Fibroblast of villous mesenchyme (primary cell): ENCODE measurements around the gene ZNF669. TPM values are rescaled to one million over a fixed set of nuclear protein-coding genes. Genes with fewer than 3 reads are reported as not detected.

Experiments used
- DNase-seq: peaks from one replicate; pipeline ENCODE4 v3.0.0-alpha.2; 2010; ENCODE audit warnings: low read depth
- H3K4me3 ChIP-seq: 2 replicates; pipeline ENCODE4 v1.5.1; 2011; ENCODE audit warnings: low read depth, mild to moderate bottlenecking, low read length
- total RNA-seq: library from RNA; depleted of rRNA; stranded (reverse); fragments of >200 nt; gene quantifications from 2 replicates; pipeline ENCODE4 v1.2.3, GENCODE V29; 2012
- TF ChIP-seq, protein P1 (sequence below): IDR thresholded peaks from 2 replicates; pipeline ENCODE4 v1.5.1; 2012; ENCODE audit warnings: low read depth, mild to moderate bottlenecking, low read length; ENCODE audit not compliant: insufficient read depth

ZNF669 gene
- total RNA-seq, 1 donor = 13.0 TPM

DNA sequence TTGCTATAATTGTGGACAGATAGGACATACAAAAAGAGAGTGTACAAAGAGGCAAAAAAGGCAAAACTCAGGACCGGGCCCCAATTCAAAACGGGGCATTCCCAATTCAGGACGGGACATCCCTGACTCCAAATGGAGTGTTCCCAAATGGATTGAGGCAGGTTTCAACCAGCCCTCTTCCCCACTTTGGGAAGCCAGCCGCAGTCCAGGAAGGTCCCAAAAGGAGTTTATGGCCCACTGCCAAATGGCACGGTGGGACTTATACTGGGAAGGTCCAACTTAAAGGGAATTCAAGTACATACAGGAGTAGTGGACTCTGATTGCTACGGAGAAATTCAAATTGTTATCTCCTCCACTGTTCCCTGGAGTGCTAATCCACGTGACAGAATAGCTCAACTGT lies 3.5 kb upstream of the ZNF669 start:
- TF ChIP-seq, protein P1, sequence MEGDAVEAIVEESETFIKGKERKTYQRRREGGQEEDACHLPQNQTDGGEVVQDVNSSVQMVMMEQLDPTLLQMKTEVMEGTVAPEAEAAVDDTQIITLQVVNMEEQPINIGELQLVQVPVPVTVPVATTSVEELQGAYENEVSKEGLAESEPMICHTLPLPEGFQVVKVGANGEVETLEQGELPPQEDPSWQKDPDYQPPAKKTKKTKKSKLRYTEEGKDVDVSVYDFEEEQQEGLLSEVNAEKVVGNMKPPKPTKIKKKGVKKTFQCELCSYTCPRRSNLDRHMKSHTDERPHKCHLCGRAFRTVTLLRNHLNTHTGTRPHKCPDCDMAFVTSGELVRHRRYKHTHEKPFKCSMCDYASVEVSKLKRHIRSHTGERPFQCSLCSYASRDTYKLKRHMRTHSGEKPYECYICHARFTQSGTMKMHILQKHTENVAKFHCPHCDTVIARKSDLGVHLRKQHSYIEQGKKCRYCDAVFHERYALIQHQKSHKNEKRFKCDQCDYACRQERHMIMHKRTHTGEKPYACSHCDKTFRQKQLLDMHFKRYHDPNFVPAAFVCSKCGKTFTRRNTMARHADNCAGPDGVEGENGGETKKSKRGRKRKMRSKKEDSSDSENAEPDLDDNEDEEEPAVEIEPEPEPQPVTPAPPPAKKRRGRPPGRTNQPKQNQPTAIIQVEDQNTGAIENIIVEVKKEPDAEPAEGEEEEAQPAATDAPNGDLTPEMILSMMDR = no peak
- H3K4me3 ChIP-seq = no peak overlapping the region
- no peak for DNase-seq

DNA sequence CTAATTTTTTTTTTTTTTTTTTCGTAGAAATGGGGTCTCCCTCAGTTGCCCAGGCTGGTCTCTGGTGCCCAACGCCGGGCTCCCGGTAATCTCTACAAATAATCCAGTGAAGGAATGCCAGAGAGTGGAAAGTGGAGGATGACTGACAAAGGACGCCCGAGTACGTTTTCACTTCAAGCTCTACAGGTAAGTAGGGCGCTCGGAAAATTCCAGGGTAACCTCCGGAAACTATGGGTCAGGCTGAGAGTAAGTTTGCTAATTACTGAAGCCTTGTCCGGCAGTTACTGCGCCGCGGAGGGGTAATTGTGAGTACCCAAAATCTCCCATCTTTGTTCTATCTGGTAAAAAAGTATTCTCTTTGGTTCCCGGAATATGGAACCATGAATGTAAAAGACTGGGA lies 1.8 kb upstream of the ZNF669 start:
- TF ChIP-seq, protein P1 = no peak
- DNase-seq = no peak
- H3K4me3 ChIP-seq = no peak overlapping the region

DNA sequence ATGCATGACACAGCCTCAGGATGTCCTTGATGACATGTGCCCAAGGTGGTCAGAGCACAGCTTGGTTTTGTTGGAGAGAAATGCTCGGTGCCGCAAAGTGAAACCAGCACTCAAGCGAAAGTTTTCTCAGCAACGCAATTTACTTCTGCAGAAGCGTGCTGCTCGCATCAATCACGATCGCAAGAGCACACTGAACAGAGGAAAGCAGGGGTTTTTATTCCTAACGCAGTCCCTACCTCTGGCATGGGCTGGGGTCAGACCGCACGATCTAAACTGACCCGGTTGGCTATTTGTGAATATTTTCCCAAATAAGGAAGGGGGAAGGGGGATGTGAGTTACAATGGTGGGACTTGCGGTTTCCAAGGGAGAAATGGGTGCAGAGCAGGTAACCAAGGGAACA lies 809 bp upstream of the ZNF669 start:
- peak overlapping the region; percentile 87 for H3K4me3 ChIP-seq
- TF ChIP-seq, protein P1 = no peak
- DNase-seq = no peak

DNA sequence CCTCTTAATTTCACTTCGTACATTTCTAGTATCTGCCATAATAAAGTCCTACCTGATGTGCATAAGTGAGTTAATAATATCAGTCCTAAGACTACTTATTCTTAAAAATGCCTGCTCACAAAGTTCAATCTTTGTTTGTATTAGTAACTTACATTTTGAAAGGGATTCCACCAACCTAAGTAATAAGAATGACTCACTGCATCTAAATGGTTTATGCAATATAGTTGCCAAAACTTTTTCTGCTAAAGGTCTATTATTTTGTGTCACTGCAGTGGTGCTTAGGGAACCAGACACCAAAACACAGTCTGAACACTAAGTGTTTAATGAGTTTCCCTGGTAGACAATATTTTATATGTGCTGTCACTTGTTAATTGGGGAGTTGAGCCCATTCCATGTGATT lies 1.8 kb downstream of the ZNF669 start:
- peak; percentile 43 for DNase-seq
- TF ChIP-seq, protein P1 = no peak
- no peak overlapping the region for H3K4me3 ChIP-seq

DNA sequence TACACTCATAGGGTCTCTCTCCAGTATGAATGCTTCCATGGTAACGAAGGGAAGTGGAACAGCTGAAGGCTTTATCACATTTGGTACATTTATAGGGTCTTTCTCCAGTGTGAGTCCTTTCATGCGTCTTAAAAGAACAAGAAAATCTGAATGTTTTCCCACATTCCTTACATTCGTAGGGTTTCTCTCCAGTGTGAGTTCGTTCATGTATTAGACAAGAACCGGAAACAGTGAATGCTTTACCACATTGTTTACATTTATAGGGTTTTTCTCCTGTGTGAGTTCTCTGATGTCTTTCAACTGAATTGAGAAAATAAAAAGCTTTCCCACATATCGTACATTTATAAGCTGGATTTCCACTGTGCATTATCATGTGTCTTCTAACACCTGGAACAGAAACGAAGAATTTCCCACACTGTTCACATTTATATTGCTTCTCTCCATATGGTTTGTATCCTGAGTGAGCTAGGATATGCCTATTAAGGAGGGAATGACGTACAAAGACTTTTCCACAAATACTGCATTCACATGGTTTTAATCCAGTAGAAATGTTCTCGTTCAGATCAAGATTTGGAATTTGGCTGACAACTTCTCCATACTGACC lies 3.4 kb downstream of the ZNF669 start:
- DNase-seq = no peak
- no peak overlapping the region for H3K4me3 ChIP-seq
- TF ChIP-seq, protein P1 = no peak

DNA sequence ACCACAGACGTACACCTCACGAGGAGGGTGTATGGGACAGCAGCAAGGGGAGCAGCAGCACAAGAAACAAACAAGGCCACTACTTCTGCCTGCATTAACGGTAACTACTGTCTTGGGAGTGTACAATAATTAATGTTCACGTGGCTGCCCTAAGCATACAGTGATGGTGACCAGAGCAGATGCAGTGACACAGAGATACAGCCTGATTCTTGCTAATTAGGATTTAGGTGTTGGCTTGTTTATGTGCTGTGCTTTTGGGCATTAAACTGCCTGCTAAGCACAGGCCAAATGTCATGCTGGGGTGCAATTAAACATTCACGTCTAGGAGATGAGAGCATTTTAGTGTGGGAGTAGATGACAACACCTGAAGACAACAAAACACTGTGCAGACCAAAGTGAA lies 7.2 kb downstream of the ZNF669 start:
- DNase-seq = no peak
- TF ChIP-seq, protein P1 = no peak
- no peak overlapping the region for H3K4me3 ChIP-seq

DNA sequence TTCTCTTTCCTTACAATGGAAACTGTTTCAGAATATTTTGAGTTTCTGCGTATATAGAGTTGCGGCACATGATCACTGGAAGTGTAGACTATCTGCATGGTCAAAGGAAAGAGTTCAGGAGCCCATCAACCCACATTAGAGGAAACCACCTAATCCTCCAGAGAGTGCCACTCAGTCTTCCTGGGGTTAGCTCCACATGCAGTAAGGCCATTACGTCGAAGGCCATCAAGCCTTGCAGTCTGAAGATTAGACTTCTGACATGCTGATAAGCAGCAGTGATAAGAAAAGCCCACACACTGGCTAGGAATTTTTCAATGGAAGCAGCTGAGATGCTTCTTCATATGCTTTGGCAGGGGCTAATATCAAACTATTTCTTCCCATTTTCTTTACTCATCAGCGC lies 7.6 kb downstream of the ZNF669 start:
- no peak for DNase-seq
- TF ChIP-seq, protein P1 = no peak
- H3K4me3 ChIP-seq = no peak overlapping the region
